ENCODE data around the gene OGFOD2.
A peak's percentile ranks its signal among the peaks of the same experiment; 100 is the strongest.
"Not testable (repeated sequence)": the region's sequence is repeated elsewhere in the genome, so short reads cannot be mapped to it uniquely, and the experiment has no call there.

OGFOD2 gene

DNA sequence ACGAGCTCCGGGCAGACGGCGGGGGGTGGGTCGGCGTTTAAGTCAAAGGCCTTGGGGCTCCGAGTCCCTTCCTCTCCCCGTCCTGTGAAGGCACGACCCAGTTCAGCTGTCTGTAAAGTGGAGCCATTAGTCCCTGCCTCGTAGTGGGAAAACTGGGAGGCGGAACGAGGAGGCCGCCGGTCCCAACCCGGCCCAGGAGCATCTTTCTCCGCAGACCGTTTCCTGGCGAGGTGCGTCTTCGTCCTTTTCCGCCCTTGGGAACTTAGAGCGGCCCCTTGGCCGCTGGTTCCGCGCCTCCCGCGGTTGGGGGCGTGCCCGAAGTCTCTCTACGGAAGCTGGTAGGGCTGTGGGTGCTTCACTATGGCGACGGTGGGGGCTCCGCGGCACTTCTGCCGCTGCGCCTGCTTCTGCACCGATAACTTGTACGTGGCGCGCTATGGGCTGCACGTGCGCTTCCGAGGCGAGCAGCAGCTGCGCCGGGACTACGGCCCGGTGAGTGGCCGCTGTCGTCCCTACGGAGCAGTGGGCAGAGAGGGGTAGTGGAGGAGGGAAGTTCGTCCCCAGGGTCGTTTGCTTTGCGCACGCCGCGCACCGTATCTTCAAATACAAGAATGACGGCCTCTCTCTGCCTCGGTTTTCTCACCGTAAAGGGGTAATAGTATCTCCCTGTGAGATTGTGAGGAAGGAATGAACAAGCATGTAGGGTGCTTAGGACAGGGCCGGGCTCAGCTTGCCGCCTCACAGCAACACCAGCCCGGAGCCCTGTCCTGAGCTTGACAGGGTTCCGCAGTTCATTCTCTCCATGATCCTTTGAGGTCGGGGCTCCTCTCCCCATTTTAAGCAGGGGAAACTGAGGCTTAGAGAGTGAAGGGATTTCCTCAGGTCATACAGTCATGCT is at the start of gene OGFOD2:
Gene OGFOD2, plus strand, starts transcription at position 353 of the 898 bp plus-strand sequence. Its CDS starts 8 bp downstream, at position 361.
- DNase-seq (ENCODE audit: low read depth in 2 of 2, low spot score in 1 of 2), result peak; percentile 79 to 88

DNA sequence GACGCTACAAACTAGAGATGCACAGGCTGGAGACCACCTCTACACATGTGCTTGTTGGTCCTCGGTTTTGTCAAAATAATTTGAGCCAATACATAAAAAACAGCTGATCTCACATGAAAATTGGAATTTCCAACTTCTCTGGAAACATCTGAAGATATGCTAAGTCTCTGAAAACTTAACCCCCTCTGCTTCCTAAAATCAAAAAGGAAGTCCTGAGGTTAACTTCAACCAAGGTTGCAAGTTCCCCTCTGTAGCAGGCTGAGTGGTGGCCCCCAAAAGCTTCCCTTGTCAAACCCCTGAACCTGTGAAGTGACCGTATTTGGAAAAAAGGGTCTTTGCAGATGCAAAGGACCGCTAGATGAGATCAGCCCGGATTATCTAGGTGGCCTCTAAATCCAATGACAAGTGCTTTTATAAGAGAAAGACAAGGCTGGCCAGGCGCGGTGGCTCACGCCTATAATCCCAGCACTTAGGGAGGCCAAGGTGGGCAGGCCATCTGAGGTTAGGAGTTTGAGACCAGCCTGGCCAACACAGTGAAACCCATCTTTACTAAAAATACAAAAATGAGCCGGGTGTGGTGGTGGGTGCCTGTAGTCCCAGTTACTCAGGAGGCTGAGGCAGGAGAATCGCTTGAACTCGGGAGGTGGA is 47.2 kb upstream of the OGFOD2 start:
- DNase-seq (ENCODE audit: low read depth in 2 of 2, low spot score in 1 of 2), result no peak

DNA sequence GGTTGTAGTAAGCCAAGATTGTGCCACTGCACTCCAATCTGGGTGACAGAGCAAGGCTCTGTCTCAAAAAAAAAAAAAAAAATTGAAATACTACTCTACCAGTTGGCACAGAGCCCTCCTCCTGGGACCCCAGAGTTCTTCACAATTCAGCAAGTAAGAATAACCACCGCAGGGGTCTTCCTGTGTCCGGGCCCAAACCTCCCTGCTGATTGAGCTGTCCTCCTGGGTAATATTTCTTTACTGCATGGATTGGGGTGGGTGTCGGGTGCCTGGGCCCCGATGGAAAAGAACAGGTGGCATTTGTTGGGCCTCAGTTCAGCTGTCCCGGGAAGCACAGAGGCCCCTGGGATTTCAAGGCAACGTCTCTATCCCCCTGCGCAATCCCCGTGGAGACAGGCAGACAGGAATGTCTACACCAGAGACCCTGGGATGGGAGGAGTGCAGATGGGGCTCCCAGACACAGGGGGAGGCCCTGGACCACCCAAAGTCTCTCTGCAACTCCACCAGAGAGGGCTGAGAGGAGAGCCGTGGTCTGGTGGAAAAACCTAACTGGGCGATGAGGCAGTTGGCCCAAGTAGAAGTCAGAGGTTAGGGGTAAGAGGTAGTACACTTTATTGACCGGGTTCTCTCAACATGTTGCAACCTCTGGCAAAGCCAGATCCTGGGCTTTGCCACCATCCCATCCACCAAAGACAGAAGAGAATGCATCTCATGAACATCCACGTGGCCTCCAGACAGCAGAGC is 46.5 kb upstream of the OGFOD2 start:
- DNase-seq (ENCODE audit: low read depth in 2 of 2, low spot score in 1 of 2), result no peak

DNA sequence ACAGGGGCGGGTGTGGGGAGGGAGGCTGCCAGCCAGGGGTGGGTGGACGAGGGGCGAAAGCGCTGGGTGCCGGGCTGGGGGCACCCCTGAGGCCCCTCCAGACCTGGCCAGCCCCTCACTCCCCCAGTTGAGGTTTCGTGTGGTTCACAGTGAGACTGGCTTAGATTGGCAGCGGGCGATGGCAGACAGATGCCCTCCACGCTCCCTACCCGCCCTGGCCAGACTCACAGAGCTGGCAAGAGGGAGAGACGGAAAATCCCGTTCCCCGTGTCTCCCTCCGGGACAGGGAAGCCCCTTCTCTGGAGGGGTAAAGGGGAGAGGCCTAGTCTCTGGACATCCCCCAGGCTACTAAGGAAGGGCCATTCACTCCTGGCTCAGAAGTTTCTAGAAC is 45.9 kb upstream of the OGFOD2 start:
- DNase-seq (ENCODE audit: low read depth in 2 of 2, low spot score in 1 of 2), result no peak

DNA sequence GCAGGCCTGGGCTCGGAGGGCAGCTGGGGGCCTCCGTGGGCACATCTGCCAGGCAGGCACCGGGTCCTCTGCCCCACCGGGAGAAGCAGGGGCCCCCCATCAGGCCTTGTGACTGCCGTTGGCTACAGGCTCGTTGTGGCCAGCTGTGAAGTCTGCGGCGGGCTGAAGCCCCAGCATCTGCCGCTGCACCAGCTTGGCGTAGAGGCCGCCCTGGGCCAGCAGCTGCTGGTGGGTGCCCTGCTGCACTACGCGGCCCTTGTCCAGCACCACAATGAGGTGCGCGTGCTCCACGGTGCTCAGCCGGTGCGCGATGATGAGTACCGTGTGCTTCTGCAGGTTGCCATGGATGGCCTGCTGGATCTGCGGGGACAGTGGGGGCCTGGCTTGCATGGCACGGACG is 45.2 kb upstream of the OGFOD2 start:
- no peak for DNase-seq (ENCODE audit: low read depth in 2 of 2, low spot score in 1 of 2)

DNA sequence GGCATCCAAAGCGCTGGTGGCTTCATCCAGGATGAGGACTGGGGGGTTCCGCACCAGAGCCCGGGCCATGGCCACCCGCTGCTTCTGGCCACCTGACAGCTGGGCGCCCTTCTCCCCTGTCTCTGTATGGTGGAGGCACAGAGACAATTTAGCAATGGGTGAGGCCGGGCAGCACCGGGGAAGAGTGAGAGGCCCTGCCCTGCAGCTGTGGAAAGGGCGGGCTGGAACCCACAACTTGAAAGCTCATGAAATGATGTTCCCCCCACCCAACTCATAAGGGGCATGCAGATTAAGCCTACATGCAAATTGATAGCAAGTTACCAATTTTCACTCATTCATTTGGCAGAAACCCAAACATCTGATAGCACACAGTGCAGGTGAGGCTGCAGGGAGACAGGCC is 42.8 kb upstream of the OGFOD2 start:
- DNase-seq (ENCODE audit: low read depth in 2 of 2, low spot score in 1 of 2), result no peak

DNA sequence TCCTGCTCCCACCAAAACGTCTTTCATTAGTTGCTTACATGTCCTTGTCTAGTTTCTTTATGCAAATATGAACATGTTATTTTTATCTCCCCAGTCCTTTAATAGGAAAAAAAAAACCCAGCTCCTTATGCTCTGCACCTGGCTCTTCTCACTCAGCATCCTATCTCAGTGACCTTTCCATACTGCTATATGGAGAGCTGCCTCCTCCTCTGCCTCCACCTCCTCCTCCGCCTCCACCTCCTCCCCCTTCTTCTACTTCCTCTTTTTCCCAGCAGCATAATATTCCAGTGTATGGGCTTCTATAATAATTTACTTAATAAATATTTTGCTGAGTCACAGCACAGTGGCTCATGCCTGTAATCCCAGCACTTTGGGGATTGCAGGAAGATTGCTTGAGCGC is 40.3 kb upstream of the OGFOD2 start:
- DNase-seq (ENCODE audit: low read depth in 2 of 2, low spot score in 1 of 2), result no peak

DNA sequence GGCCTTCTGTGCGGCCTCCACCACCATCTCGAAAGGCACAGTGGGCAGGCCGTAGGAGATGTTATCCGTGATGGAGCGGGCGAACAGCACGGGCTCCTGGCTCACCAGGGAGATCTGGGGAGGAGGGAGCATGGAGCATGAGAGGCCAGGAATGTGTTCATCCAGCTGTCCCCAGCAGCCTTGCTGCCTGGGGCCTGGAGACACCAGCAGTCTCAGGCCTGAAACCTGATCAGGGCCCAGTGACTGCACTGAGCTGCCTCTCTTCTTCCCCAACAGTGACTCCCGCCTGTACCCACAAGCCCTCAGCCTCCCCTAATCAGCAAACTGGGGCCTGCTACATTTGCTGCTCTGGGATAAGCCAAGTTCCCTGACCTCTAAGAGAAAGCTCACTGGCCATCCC is 39.7 kb upstream of the OGFOD2 start:
- no peak for DNase-seq (ENCODE audit: low read depth in 2 of 2, low spot score in 1 of 2)

DNA sequence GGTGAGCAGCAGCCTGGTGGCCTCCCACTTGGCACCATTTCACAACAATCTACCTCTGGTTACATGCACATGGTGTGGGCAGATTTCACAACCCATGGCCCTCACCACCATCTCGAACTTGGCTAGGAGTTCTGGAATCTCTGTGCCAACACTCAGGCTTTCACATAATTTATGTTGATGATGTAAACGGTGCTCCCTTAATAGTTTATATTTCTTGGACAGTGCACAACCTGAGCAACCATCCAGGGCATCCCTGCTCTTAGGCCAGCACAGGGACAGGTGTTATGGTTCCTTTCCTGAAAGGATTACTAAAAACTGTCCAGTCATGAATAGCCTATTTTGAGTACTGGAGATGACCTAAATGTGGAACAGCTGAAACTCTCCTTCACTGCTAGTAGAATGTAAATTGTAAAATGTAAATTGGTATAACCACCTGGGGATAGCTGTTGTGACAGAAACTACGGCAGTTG is 37.4 kb upstream of the OGFOD2 start:
- no peak for DNase-seq (ENCODE audit: low read depth in 2 of 2, low spot score in 1 of 2)

DNA sequence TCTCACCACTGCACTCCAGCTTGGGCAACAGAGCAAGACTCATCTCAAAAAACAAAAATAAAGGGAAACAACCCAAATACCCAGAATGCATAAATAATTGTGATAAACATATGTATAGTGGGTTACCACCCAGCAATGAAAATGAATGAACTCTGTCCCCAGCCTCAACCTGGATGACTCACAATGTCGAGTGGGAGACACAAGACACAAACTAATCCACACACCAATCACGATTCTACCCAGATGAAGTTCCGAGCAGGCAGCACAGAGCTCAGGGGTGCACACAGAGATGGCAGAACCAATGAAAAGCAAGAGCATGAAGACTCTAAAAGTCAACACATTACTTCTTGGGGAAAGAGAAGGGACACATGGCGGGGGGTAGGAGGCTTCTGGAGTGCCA is 35.9 kb upstream of the OGFOD2 start:
- no peak for DNase-seq (ENCODE audit: low read depth in 2 of 2, low spot score in 1 of 2)

DNA sequence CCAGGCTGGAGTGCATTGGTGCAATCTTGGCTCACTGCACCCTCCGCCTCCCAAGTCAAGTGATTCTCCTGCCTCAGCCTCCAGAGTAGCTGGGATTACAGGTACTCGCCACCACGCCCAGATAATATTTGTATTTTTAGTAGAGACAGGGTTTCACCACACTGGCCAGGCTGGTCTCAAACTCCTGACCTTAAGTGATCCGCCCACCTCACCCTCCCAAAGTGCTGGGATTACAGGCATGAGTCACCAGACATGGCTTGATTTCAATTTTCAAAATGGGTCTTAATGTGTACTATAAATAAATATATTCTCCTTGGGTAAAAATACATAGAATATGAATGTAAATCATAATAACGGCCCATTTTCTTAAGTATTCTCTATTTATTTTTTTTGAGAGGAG is 33.7 kb upstream of the OGFOD2 start:
- not testable (repeated sequence) for DNase-seq (ENCODE audit: low read depth in 2 of 2, low spot score in 1 of 2)

DNA sequence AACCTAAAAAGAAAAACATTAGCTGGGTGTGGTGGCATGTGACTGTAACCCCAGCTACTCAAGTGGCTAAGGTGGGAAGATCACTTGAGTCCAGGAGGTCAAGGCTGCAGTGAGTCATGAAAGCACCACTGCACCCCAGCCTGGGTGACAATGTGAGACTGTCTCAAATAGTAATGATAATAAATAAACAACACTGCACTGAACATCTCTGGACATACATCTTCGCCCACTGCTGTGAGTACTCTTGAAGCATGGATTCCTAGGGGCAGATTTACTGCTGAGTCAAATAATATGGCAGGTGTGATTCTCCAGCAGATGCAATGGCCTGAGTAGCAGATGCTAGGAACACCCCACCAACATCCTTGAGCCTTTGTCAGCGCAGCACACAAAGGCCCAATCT is 32.4 kb upstream of the OGFOD2 start:
- no peak for DNase-seq (ENCODE audit: low read depth in 2 of 2, low spot score in 1 of 2)

DNA sequence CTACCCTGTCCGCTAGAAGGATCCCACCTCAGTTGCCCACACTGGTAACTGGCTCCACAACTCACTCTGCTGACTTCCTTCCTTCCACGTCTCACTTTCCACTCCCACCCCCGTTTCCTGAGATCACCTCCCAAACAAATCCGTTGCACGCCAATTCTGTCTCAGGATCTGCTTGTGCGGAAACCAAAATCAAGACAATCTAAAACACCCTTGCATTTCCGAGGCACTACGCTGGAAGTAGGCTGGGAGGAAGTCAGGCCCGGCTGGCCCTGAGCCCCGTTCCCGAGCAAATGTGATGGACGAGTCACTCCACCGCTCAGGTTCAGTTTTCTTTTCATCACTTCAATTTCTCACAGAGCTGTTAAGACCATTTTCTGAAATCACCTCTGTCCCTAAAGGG is 31.8 kb upstream of the OGFOD2 start:
- DNase-seq (ENCODE audit: low read depth in 2 of 2, low spot score in 1 of 2), result no peak

DNA sequence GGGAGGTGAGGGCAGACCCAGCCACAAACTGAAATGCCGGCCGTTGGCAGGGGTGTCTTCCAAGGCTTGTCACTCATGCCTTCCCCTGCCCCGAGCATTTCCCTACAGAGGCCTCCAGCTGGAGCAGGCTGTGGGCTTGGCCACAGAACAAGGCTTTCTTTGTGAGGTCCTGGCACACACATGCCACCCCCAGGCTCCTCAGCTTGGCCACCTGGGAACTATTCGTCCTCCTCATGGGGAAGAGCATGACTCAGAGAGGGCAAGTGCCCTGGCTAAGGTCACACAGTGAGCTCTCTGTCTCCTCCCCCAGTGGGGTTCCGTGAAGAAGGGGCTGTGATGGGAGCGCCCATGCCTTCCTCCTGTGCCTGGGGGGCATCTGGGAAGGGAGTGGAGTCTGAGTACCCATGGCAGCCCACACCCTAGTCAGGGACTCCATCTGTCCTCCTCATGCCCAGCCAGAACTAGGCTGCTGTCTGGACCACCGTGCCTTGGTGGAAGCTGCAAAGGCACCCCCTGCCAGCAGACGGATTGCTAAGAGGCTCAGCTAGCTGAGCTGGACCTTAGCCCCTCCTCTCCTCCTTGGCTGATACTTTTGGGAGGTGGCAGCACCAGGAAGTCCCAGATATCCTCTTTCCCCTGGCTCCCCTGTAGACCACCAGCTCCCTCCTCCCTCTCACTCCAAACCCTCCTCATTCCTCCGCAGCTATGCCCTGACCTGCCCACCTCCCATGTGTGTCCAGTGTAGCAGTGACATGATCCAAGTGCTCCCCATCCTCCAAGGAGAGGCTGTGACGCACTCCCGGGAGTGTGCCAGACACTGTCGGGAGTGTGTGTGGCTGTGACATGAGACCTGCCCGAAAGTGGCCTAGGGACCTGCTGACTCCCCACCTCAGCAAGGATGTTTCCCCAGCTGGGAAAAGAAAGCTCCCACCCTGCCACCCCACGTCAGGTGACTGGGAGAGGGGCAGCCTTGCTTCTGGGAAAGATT is 30.1 kb upstream of the OGFOD2 start:
- no peak for DNase-seq (ENCODE audit: low read depth in 2 of 2, low spot score in 1 of 2)

DNA sequence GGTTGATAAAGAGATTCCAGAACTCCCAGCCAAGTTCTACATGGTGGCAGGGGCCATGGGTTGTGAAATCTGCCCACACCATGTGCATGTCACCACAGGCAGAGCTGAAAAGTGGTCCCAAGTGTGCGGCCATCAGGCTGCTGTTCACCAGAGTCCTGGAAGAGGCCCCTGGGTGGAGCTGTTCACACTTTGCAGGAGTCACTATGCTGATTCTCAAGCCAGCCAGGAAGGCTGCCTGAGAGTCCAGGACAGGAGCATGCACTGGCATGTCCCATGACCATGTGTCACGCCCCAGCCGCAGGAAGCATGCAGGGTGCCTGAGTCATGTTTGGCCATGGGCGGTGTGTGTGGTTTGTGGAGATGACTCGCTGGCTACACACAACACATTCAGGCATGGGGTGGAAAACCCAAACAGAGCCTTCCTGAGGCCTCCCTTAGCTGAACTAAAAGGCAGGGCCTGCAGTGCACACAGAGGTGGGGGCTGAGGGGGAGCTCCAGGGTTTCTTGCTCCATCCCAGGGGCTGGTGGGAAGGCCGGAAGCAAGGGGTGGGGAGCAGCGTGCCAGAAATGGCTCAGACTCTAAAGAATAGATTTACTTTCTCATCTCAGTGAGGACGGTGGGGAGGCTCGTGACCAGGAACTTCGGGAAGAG is 28.2 kb upstream of the OGFOD2 start:
- peak; percentile 44 to 75 for DNase-seq (ENCODE audit: low read depth in 2 of 2, low spot score in 1 of 2)

DNA sequence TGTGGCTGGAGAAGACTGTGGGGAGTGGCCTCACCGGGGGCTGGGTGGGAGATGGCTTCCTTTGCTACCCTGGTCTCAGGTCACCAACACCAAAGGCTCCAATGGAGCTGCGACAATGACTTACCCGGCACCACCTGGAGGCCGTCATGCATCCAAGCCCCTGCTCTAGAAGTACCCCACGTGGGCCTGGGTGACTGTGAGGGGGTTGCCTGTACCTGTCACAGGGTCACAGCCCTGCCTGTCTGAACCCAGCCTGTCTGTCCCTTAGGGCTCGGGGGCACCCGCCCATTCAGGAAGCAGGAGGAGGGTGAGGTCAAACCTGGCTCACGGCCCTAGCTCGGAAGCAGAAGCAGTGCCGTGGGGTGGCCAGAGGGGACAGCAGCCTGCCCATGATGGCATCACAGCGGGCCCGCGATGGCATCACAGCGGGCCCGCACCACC is 27.7 kb upstream of the OGFOD2 start:
- DNase-seq (ENCODE audit: low read depth in 2 of 2, low spot score in 1 of 2), result no peak

DNA sequence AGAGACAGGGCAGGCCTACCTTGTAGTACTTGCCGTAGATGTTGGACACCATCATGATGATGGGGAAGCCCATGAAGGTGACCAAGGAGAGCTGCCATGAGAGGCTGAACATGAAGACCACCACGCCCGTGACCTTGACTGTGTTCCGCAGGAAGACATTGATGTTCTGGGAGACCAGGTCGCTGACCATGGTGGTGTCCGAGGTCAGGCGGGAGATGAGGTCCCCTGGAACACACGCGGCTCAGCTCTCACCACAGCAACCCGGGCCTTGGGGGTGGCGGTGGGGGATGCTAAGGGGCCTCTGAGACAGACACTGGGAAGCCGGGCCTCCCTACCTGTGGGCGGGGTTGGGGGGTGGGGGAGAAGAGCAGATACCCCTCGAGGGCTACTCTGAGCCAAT is 26.4 kb upstream of the OGFOD2 start:
- DNase-seq (ENCODE audit: low read depth in 2 of 2, low spot score in 1 of 2), result no peak

DNA sequence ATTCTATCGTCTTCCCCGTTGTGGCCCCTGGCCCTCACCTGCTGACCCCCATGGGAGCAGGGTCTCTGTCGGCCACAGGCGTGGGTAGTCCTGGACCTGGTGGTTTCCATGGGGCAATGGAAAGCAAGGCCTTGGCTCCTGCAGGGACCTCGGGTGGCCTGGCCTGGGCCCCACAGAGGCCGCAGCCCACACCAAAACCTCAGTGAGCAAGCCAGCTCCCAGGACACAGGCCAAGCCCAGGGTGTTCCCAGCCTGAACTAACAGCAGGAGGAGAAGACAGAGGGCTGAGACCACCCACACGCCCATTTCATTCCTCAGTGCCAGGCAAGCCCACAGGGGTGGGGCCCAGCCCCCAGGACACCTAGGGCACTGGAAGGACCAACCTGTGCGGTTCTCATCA is 25.6 kb upstream of the OGFOD2 start:
- DNase-seq (ENCODE audit: low read depth in 2 of 2, low spot score in 1 of 2), result no peak

DNA sequence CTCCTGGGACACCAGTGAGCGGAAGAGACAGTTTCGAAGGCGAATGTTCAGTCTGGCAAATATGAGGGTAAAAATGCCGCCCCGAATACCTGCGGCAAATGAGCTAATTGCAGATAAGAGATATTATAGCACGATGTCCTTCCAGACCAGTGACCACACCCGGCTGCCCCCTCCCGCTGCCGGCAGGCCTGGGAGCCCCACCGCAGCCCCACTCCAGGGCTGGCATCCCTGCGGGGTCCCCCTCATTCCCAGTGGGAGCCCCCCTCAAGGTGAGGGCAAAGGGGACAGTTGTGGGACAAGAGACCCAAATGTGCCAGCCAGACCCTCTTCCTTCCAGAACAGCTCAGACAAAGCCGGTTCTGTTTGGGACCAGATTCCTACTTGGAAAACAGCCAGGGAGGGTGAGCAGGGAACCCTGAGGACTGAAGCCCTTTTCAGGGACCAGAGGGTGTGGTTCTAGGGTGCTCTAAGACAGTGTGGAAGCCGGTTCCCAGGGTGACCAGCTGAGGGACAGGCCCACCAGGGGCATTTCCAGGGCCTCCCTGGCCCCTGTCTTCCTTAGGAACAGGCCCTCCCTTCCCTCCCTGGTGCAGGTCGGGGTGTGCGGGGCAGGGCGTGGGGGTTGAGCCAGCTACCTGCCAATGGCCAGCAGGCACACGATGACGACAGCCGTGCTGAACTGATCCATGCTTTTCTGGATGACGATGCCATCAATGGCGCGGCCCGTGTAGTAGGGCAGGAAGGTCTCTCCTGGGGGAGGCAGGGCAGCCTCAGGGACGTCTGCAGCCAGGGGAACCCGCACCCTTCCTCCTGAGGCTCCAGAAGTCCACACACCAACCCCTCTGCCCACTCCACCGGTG is 25.0 kb upstream of the OGFOD2 start:
- DNase-seq (ENCODE audit: low read depth in 2 of 2, low spot score in 1 of 2), result no peak

Measured in stimulated activated CD8-positive, alpha-beta memory T cell treated with anti-CD3 and anti-CD28 coated beads, Interleukin-4, amount 100 ng/mL, for 4 hours (primary cell).